H7 (cell line): ENCODE data around the gene ZNF429. TPM values are rescaled to one million over a fixed set of nuclear protein-coding genes. Genes with fewer than 3 reads are reported as not detected.
A peak's percentile ranks its signal among the peaks of the same experiment; 100 is the strongest.

ENCODE experiments used
- DNase-seq: peaks from one replicate; pipeline ENCODE4 v3.0.0; 2012
- H3K27me3 ChIP-seq: 2 replicates; pipeline ENCODE4 v1.6.0; 2011; ENCODE audit warnings: mild to moderate bottlenecking, low read length; ENCODE audit not compliant: control insufficient read depth, insufficient read depth
- H3K36me3 ChIP-seq: replicated peaks from 2 replicates; pipeline ENCODE4 v1.5.1; 2011; ENCODE audit warnings: low read length; ENCODE audit not compliant: control insufficient read depth, insufficient read depth
- H3K4me3 ChIP-seq: 2 replicates; pipeline ENCODE4 v1.5.1; 2011; ENCODE audit warnings: low read depth, mild to moderate bottlenecking, control low read depth, low read length, moderate library complexity; ENCODE audit not compliant: insufficient read depth
- total RNA-seq: library from RNA; depleted of rRNA; stranded (reverse); fragments of >200 nt; shearing (Covaris generic); gene quantifications from 2 replicates; pipeline ENCODE4 v1.2.3, GENCODE V29; 2014

Gene ZNF429
- total RNA-seq, 1 experiment from 2014 or later, result 4.8 TPM

GRCh38 chr19:21568816-21569493 is 63.6 kb downstream of the ZNF429 start:
- no peaks in the 10 kb centered on the region for H3K27me3 ChIP-seq
- no peaks in the 10 kb centered on the region for H3K36me3 ChIP-seq
- DNase-seq, result peak; percentile 66
- H3K4me3 ChIP-seq, result peak overlapping the region; percentile 49

GRCh38 chr19:21569494-21569865 is 64.1 kb downstream of the ZNF429 start:
- DNase-seq, result no peak
- no peak overlapping the region for H3K4me3 ChIP-seq

DNA sequence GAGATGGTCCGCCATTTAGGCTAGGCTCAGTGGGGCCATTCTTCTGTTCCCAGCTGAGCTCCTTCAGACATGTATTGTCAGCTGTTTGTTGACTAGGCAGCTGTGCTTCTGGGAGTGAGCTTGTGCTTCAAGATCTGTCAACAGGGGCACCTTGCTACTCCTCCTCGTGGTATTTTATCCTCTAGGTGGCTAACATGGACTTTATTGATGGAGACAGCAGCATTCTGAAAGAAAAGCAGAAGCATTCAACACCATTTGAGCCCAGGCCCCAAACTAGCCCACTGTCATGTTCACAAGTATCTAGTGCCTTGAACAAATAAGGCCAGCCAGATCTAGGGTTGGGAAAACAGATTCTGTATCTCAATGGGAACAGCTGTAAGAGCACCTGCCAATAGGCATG is 65.9 kb downstream of the ZNF429 start:
- no peak overlapping the region for H3K4me3 ChIP-seq
- H3K36me3 ChIP-seq, result no peaks in the 10 kb centered on the region
- no peaks in the 10 kb centered on the region for H3K27me3 ChIP-seq
- no peak for DNase-seq

More at GRCh38 chr19:21569494-21569865, 64.1 kb downstream of the ZNF429 start:
- Histone ChIP-seq H3K36me3 (no peaks in the 10 kb centered on the region), H3K27me3 (no peaks in the 10 kb centered on the region)

- no peak for DNase-seq
- no peaks in the 10 kb centered on the region for H3K36me3 ChIP-seq
- H3K27me3 ChIP-seq, result no peaks in the 10 kb centered on the region
- no peak overlapping the region for H3K4me3 ChIP-seq
Observed at GRCh38 chr19:21574607-21575006, 69.2 kb downstream of the ZNF429 start.

DNA sequence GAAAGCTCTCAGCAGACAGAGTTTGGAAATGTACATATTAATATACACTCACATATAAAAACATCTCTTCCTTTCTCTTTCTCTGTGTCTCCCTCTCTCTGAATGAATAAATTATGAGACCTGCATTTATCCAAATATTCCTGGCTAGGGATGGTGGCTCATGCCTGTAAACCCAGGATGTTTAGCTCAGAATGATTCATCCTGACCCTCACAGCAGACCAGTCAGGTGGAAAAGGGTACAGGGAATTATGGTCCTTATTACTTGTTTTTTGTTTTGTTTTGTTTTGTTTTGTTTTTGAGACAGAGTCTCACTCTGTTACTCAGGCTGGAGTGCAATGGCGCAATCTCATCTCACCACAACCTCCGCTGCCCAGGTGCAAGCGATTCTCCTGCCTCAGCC is 71.1 kb downstream of the ZNF429 start:
- no peak for DNase-seq
- Histone ChIP-seq H3K4me3 (no peak overlapping the region), H3K36me3 (no peaks in the 10 kb centered on the region), H3K27me3 (no peaks in the 10 kb centered on the region)

DNA sequence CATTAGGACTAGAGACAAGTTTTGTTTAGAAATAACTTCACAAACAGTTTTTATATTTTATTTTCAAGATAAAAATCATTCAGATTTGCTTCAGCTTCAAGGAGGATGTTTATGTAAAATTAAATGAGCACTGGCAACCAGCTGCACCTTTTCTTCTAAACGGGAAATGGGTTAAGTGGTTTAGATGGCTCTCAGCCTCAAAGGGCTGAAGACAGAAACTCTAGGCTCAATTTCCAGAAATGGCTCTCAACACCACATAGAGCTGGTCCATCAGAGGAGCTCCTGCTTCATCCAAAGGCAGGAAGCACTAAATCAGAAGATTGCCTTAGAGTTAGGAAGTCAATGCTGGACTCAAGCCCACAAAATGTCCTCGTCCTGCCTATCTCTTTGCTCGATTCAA is 74.7 kb downstream of the ZNF429 start:
- H3K36me3 ChIP-seq, result no peaks in the 10 kb centered on the region
- no peak for DNase-seq
- no peak overlapping the region for H3K4me3 ChIP-seq
- H3K27me3 ChIP-seq, result no peaks in the 10 kb centered on the region

DNA sequence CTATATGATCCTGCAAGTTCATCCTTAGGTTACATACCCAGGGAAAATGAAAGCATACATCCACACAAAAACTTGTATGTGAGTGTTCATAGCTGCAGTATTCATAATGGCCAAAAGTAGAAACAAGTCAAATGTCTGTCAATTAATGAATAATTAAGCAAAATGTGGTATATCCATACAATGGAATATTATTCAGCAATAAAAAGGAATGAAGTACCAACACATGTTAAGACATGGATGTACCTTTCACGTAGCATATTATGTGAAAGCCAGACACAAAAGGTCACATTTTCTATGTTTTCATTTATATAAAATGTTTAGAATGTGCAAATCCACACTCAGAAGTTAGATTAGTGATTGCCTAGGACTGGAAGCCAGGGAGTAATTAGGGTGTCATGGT is 75.4 kb downstream of the ZNF429 start:
- Histone ChIP-seq H3K4me3 (no peak overlapping the region), H3K36me3 (no peaks in the 10 kb centered on the region), H3K27me3 (peaks cover 4% of the 10 kb centered on the region)
- DNase-seq, result no peak

GRCh38 chr19:21581646-21582240 is 76.3 kb downstream of the ZNF429 start:
- Histone ChIP-seq H3K4me3 (no peak overlapping the region), H3K36me3 (no peaks in the 10 kb centered on the region), H3K27me3 (peaks cover 10% of the 10 kb centered on the region)
- no peak for DNase-seq

DNA sequence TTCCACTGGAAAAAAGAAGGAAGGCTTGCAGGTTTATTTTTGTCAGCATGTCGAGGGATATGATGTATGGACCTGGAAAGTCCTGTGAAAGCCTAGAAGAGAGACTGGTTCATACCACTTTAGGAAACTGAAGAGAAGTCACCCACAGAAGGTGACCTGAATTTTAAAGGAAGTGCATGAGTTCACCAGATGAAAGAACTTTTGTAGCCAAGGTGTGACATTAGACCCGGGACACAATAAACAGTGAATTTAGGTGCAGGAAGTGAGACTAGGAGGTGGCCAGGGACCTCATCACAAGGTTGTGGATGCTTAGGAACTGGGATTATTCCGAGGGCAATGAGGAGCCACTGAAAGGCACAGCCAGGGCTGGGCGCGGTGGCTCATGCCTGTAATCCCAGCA is 79.1 kb downstream of the ZNF429 start:
- Histone ChIP-seq H3K4me3 (no peak overlapping the region), H3K36me3 (no peaks in the 10 kb centered on the region), H3K27me3 (peaks cover 13% of the 10 kb centered on the region)
- DNase-seq, result no peak

- no peak overlapping the region for H3K4me3 ChIP-seq
- no peak for DNase-seq
- H3K27me3 ChIP-seq, result peaks cover 13% of the 10 kb centered on the region
- H3K36me3 ChIP-seq, result no peaks in the 10 kb centered on the region
Observed at GRCh38 chr19:21585281-21585890, 80.0 kb downstream of the ZNF429 start.

DNA sequence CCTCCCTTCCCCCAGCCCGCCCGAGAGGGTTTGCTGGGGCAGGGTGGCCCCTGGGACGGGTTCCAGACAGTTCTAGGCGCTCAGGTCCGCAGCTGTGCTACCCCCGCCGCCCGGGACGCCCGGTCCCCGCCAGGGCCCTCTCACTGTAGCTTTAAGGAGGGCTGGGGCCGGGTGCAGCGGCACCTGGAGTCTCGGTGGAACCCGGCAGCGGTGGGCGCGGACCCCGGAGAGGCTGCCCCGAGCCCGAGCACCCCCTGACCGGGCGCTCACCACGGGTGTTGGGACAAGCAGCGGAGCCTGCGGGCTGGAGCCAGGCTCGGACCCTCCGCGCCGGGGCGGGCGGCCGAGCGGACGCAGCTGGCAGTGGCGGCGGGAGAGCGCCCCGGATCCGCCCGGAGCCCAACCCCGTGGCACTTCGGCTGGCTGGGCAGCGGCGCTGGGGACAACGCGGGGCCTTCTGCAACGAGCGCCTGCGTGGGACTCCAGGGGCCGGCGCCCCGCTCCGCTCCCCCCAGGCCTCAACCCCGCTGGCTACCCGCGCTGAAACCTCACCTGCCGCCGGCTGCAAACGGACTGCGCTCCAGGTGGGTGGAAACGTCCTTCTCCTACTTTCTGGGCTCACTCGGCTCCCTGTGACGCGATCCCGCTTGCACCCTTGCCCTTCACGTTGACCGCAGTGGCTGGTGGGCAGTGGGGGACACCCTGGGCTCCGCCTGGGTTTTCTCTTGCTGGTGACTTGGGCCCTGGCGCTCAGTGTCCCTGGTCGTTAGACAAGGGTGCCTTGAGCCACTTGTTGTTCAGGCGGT is 81.1 kb downstream of the ZNF429 start:
- DNase-seq, result peak; percentile 73

GRCh38 chr19:21587117-21587461 is 81.7 kb downstream of the ZNF429 start:
- DNase-seq, result peak; percentile 56
- peaks cover 13% of the 10 kb centered on the region for H3K27me3 ChIP-seq
- H3K36me3 ChIP-seq, result no peaks in the 10 kb centered on the region
- H3K4me3 ChIP-seq, result peak overlapping the region; percentile 35; the same call in 1 of the 2 replicates

More for the DNA sequence above, 81.1 kb downstream of the ZNF429 start:
- Histone ChIP-seq H3K36me3 (no peaks in the 10 kb centered on the region), H3K4me3 (peak overlapping the region; percentile 35), H3K27me3 (peaks cover 13% of the 10 kb centered on the region)

DNA sequence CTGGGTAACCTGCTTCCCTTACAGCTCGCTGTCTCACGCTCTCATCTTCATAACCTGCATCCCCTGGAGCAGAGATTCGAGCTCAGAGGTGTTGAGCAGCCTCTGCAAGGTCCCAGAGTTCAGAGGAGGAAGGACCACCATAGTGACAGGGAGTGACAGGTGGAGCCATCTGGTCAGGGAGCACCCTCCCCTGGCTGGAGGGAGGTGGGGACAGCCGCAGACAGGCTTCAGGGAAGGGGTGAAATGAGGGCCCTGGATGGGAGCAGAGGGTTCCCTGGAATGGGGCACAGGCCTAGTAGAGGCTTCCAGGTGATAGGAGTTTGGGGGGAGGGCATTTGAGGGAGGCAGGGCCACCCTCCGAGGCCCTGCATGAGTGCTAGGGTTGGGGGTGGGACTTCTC is 82.1 kb downstream of the ZNF429 start:
- Histone ChIP-seq H3K36me3 (no peaks in the 10 kb centered on the region), H3K4me3 (no peak overlapping the region), H3K27me3 (peaks cover 13% of the 10 kb centered on the region)
- DNase-seq, result peak; percentile 38

DNA sequence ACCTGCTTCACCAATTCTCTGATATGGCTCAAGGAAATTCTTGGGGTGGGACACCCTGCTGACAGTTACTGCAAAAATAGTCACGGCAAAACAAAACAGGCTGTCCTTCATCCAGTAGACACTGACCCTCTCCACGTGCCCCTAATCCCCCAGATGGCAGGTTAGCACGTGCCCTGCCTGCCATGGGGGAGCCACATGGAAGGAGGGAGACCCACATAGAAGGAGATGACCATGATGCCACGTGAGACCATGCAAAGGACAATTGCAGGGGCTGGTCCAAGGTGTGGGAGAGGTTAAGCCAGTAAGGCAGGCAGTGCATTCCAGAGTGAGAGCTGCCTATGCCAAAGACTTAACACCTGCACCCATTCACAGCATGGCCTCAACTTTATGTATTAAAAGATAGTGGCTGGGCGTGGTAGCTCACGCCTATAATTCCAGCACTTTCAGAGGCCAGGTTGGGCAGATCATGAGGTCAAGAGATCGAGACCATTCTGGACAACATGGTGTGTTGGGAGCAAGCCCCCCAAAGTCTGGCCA is 82.7 kb downstream of the ZNF429 start:
- Histone ChIP-seq H3K27me3 (peaks cover 13% of the 10 kb centered on the region), H3K4me3 (no peak overlapping the region), H3K36me3 (no peaks in the 10 kb centered on the region)
- DNase-seq, result no peak
